Nephron progenitor cell (in vitro differentiated cells): Measurements from ENCODE around the gene EEF1AKMT3.
"Not testable (repeated sequence)": the region's sequence is repeated elsewhere in the genome, so short reads cannot be mapped to it uniquely, and the experiment has no call there.

Experiments used
- DNase-seq: peaks from one replicate; pipeline ENCODE4 v3.0.0; 2021
- H3K27ac Mint-ChIP-seq: 2 replicates; pipeline ENCODE4 v1.8.0; 2021; ENCODE audit warnings: mild to moderate bottlenecking, moderate library complexity, mixed read lengths
- H3K27me3 Mint-ChIP-seq: 2 replicates; pipeline ENCODE4 v1.8.0; 2021; ENCODE audit warnings: mild to moderate bottlenecking, low read depth, mixed read lengths; ENCODE audit not compliant: poor library complexity
- H3K36me3 Mint-ChIP-seq: 2 replicates; pipeline ENCODE4 v1.8.0; 2021; ENCODE audit warnings: low read depth, mixed read lengths
- H3K4me1 Mint-ChIP-seq: 2 replicates; pipeline ENCODE4 v1.8.0; 2021; ENCODE audit warnings: mixed read lengths
- H3K4me3 Mint-ChIP-seq: 2 replicates; pipeline ENCODE4 v1.8.0; 2021; ENCODE audit warnings: mild to moderate bottlenecking, moderate library complexity, mixed read lengths
- H3K9me3 Mint-ChIP-seq: 2 replicates; pipeline ENCODE4 v1.8.0; 2021; ENCODE audit warnings: mild to moderate bottlenecking, moderate library complexity, mixed read lengths
- TF ChIP-seq, protein P1 (sequence below): fragments of 200-600 bp; sonication (generic); IDR thresholded peaks from 2 replicates; pipeline ENCODE4 v1.5.0; 2021; ENCODE audit warnings: antibody characterized with exemption

The EEF1AKMT3 gene

DNA sequence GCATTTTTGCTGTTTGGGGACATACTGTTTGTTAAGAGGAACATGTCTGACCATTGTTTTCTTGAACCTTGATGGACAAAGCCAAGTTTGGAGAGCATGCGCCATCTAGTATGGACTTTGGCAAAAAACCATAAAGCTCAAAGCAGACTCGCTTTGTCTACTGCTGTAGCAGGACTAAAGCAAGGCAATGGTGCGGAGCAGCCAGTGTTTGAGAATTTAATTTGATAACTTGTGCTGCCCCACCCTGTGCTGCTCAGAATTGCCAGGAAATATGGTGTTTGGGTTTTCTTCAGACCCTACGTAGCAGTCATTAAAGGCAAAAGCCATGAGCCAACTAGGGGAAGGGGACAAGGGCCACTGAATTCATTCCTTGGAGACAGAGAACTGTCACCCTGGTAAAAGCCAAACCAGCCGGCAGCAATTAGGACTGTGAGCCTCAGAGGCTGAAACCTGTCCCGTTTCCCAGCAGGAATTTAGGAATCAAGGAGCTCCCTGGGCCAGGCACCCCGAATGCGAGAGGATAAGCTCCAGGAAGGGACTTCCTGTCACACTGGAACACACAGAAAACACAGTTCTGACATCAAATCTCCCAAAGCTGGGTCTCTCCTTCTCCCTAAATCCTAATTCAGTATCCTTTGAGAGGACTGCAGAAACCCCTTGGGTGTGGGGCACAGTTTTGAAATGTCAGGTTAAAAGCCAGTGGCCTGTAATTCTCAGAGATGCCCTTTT lies 45.0 kb downstream of the EEF1AKMT3 start:
- Mint-ChIP-seq H3K4me3 (no peak overlapping the region), H3K36me3 (peaks cover 25% of the 10 kb centered on the region), H3K9me3 (no peaks in the 10 kb centered on the region), H3K27ac (no peak overlapping the region), H3K4me1 (peaks cover 8% of the 10 kb centered on the region), H3K27me3 (no peaks in the 10 kb centered on the region)
- TF ChIP-seq, protein P1, sequence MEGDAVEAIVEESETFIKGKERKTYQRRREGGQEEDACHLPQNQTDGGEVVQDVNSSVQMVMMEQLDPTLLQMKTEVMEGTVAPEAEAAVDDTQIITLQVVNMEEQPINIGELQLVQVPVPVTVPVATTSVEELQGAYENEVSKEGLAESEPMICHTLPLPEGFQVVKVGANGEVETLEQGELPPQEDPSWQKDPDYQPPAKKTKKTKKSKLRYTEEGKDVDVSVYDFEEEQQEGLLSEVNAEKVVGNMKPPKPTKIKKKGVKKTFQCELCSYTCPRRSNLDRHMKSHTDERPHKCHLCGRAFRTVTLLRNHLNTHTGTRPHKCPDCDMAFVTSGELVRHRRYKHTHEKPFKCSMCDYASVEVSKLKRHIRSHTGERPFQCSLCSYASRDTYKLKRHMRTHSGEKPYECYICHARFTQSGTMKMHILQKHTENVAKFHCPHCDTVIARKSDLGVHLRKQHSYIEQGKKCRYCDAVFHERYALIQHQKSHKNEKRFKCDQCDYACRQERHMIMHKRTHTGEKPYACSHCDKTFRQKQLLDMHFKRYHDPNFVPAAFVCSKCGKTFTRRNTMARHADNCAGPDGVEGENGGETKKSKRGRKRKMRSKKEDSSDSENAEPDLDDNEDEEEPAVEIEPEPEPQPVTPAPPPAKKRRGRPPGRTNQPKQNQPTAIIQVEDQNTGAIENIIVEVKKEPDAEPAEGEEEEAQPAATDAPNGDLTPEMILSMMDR, result no peak
- no peak for DNase-seq

DNA sequence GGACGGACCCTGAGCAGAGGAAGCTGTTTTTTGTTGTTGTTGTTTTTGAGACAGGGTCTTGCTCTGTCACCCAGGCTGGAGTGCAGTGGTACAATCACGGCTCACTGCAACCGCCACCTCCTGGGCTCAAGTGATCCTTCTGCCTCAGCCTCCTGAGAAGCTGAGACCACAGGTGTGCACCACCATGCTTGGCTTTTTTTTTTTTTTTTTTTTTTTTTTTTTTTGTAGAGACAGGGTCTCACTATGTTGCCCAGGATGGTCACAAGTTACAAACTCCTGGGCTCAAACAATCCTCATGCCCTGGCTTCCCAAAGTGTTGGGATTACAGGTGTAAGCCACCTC lies 45.5 kb downstream of the EEF1AKMT3 start:
- not testable (repeated sequence) for DNase-seq, H3K4me1 Mint-ChIP-seq, H3K9me3 Mint-ChIP-seq, H3K4me3 Mint-ChIP-seq, H3K27ac Mint-ChIP-seq, H3K27me3 Mint-ChIP-seq
- peaks cover 30% of the 10 kb centered on the region for H3K36me3 Mint-ChIP-seq

DNA sequence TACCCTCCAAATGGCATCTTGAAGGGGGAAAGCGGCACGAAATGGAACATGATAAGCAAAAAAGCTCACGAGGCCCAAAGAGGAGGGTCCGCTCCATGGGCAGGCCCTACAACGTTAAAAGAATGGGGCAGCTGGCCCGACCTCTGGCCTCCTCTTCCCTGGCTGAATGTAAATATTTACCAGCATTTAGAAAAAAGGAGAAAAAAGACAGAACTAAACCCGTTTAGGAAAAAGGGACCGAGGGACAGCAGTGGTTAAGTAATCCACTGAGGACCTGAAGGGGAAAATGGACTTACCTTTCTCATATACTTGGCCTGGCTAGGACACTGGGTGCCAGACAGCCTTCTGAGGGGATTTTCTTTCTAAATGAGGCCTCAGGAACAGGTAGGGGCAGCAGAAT lies 47.7 kb downstream of the EEF1AKMT3 start:
- not testable (repeated sequence) for H3K9me3 Mint-ChIP-seq, H3K4me1 Mint-ChIP-seq, H3K4me3 Mint-ChIP-seq, DNase-seq, H3K27me3 Mint-ChIP-seq
- Mint-ChIP-seq H3K36me3 (peaks cover 49% of the 10 kb centered on the region), H3K27ac (peak overlapping the region; percentile 87)

DNA sequence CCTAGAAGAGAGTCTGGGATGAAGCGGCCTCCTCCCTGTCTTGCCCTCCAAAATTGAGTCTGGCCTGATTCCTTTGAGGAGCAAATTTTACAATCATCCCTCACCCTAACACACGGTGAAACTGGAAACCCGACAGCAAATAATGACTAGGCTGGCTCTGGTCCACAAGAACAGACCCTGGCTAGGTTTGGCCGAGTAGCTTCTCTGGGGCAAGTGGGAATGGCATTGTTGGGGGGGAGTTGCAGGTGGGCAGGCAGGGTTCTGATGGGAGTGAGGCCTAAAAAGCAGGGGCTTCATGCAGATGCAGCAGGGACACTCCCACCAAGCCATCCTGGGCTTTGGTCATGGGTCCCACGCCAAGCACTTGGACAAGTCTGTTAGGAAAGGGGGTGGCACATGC lies 48.6 kb downstream of the EEF1AKMT3 start:
- H3K4me3 Mint-ChIP-seq, H3K4me1 Mint-ChIP-seq, H3K9me3 Mint-ChIP-seq, H3K27me3 Mint-ChIP-seq, DNase-seq: not testable (repeated sequence)
- peaks cover 57% of the 10 kb centered on the region for H3K36me3 Mint-ChIP-seq
- H3K27ac Mint-ChIP-seq, result peak overlapping the region; percentile 87

DNA sequence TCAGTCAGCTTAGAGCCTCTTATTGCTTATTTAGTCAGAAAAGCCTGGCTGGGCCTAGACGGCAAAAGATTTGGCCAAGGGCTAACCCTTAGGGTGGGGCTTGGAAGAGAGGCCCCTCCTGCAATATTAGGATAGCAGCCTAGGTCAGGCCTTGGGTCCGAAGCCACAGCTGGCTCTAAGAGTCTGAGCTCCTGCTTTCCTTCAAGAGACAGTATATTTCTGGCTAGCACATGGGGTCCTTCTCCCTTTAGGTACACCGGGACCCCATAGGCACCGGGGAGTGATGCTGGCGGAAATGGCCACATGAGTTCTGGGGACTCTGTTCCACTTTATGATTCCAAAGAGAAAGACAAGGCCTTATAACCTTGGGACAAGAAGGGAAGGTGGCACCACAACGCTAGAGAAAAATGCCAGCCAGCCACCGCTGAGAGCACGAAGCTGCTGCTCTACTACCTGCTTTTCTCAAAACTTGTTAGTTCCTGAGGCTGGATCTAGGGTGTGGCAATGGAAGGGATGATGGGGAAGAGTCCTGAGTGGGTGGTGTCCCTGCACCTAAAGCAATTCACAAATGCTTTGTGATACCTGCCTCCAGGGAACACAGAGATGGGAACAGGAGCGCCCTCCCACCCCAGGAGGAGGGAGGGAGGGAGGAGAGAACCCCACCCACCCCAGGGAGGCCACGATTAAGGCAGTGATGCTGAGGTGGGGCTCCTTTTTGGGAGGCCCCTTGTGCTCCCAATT lies 49.2 kb downstream of the EEF1AKMT3 start:
- peaks cover 3% of the 10 kb centered on the region for H3K27me3 Mint-ChIP-seq
- TF ChIP-seq, protein P1, result no peak
- peak overlapping the region; percentile 79 for H3K27ac Mint-ChIP-seq
- no peak for DNase-seq
- H3K4me1 Mint-ChIP-seq, result peaks cover 5% of the 10 kb centered on the region
- H3K4me3 Mint-ChIP-seq, result no peak overlapping the region
- peaks cover 57% of the 10 kb centered on the region for H3K36me3 Mint-ChIP-seq
- no peaks in the 10 kb centered on the region for H3K9me3 Mint-ChIP-seq

DNA sequence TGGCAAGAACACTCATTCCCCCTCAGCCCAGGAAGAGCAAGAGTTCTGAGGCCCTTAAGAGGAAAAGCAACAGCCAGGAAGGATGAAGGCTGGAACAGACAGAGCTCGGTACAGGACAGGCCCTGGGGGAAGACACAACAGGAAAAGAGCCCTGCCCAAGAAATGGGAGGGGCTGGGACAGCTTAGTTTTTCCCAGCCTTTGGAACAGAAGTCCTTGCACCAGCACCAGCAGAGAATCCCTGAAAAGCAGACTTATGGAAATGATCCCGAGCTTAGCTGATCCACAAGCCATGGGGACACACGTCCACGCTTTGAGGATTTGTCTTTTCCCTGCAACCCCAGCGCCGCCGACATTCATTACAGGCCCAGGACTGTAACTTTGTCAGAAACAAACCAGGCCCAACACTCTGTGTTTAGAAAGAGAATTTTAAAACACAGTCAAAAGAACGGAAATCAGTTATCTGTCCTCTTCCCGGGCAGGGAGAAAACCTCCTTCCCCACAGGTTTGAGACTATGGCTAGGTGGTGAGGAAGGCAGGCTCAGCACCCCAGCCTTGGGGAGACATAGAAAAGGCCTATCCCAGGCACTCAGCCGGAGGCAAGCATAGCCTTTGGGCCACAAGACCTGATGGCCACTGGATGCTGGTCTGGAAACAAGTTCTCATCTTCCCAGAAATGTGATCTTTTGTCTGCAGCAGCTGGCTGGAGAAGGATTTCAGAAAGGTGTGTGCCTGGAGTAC lies 50.1 kb downstream of the EEF1AKMT3 start:
- peaks cover 65% of the 10 kb centered on the region for H3K36me3 Mint-ChIP-seq

More for the DNA sequence above, 50.1 kb downstream of the EEF1AKMT3 start:
- peaks cover 3% of the 10 kb centered on the region for H3K27me3 Mint-ChIP-seq
- H3K4me1 Mint-ChIP-seq, result no peaks in the 10 kb centered on the region
- TF ChIP-seq, protein P1, result no peak
- peak overlapping the region; percentile 88 for H3K27ac Mint-ChIP-seq
- no peaks in the 10 kb centered on the region for H3K9me3 Mint-ChIP-seq
- H3K4me3 Mint-ChIP-seq, result no peak overlapping the region
- no peak for DNase-seq
